Activated CD8-positive, alpha-beta T cell treated with anti-CD3 and anti-CD28 coated beads for 36 hours (primary cell): ENCODE results near the gene ANKRD55. TPM values are rescaled to one million over a fixed set of nuclear protein-coding genes. Genes with fewer than 3 reads are reported as not detected.

Experiments
- ATAC-seq: fragments of 200-7000 bp; cut with Tn5 transposase; one replicate; pipeline ENCODE4 v1.10.0; 2021; ENCODE audit warnings: mild to moderate bottlenecking, moderate library complexity
- CTCF ChIA-PET: fragments of 350-600 bp; sonication (Branson Sonifier 250); formaldehyde crosslinking; loops from one replicate; lab custom pipeline; 2021; ENCODE audit warnings: antibody characterized with exemption; lab: Charles Lee
- POLR2A ChIA-PET: fragments of 350-600 bp; sonication (Branson Sonifier 250); formaldehyde crosslinking; loops from one replicate; lab custom pipeline; 2021; ENCODE audit warnings: antibody characterized with exemption; lab: Charles Lee
- DNase-seq: peaks from one replicate; pipeline ENCODE4 v3.0.0-alpha.2; 2020
- H3K27ac Mint-ChIP-seq: one replicate; pipeline ENCODE4 v1.8.0; 2021; ENCODE audit warnings: mild to moderate bottlenecking, mixed read lengths
- H3K27me3 Mint-ChIP-seq: one replicate; pipeline ENCODE4 v1.8.0; 2021; ENCODE audit warnings: mixed read lengths
- H3K36me3 Mint-ChIP-seq: one replicate; pipeline ENCODE4 v1.8.0; 2021; ENCODE audit warnings: low read depth, mixed read lengths
- H3K4me1 Mint-ChIP-seq: one replicate; pipeline ENCODE4 v1.8.0; 2021; ENCODE audit warnings: low read depth, mixed read lengths
- H3K4me3 Mint-ChIP-seq: one replicate; pipeline ENCODE4 v1.8.0; 2021; ENCODE audit warnings: mild to moderate bottlenecking, moderate library complexity, mixed read lengths
- H3K9me3 Mint-ChIP-seq: one replicate; pipeline ENCODE4 v1.8.0; 2021; ENCODE audit warnings: mixed read lengths
- CTCF ChIP-seq: fragments of 200-600 bp; IDR thresholded peaks from one replicate; pipeline ENCODE4 v1.8.0; 2022; ENCODE audit warnings: antibody characterized with exemption, mild to moderate bottlenecking
- intact Hi-C: fragments of 100-400 bp; cut with micrococcal nuclease; formaldehyde crosslinking; loops from one replicate; pipeline ENCODE4 v1.10.0; 2022
- total RNA-seq, 2 experiments: library from RNA; stranded (reverse); gene quantifications; one replicate each; pipeline ENCODE4 v1.2.3, GENCODE V29; 2021

Gene ANKRD55
- total RNA-seq, 2 experiments from 2014 or later: not detected

GRCh38 chr5:56053363-56053762, 179.8 kb downstream of the ANKRD55 start:
- Mint-ChIP-seq H3K36me3 (peaks cover 9% of the 10 kb centered on the region), H3K4me3 (no peak overlapping the region), H3K27ac (no peak overlapping the region), H3K4me1 (peaks cover 48% of the 10 kb centered on the region), H3K9me3 (peaks cover 2% of the 10 kb centered on the region), H3K27me3 (no peaks in the 10 kb centered on the region)
- ATAC-seq (no peak), DNase-seq (no peak)
- intact Hi-C loops: no loop called here
- CTCF ChIA-PET: no interaction called here
- POLR2A ChIA-PET: interaction anchor here (1.0 kb wide), 1 partner anchor 59 kb away, joined by 4 read pairs; the partner anchor contains the start of gene IL6ST
- no peak for TF ChIP-seq CTCF

GRCh38 chr5:56052735-56053134, 180.4 kb downstream of the ANKRD55 start:
- H3K4me1 Mint-ChIP-seq: peaks cover 47% of the 10 kb centered on the region
- no peaks in the 10 kb centered on the region for H3K27me3 Mint-ChIP-seq
- H3K4me3 Mint-ChIP-seq: no peak overlapping the region
- no peak for TF ChIP-seq CTCF
- peaks cover 6% of the 10 kb centered on the region for H3K36me3 Mint-ChIP-seq
- ChIA-PET POLR2A (interaction anchor here (0.7 to 1.0 kb wide), 2 partner anchors 46 to 58 kb away, joined by 3 to 4 read pairs; partner anchors contain the start of gene IL6ST), CTCF (no interaction called here)
- ATAC-seq: no peak
- intact Hi-C loops: no loop called here
- no peak for DNase-seq
- peaks cover 2% of the 10 kb centered on the region for H3K9me3 Mint-ChIP-seq
- H3K27ac Mint-ChIP-seq: no peak overlapping the region

GRCh38 chr5:56050551-56051255, 182.4 kb downstream of the ANKRD55 start:
- intact Hi-C loops: no loop called here
- DNase-seq (no peak), ATAC-seq (peak; percentile 52)
- Mint-ChIP-seq H3K9me3 (peaks cover 5% of the 10 kb centered on the region), H3K36me3 (peaks cover 7% of the 10 kb centered on the region), H3K27ac (peak overlapping the region; percentile 79), H3K4me3 (peak overlapping the region; percentile 7), H3K4me1 (peaks cover 30% of the 10 kb centered on the region), H3K27me3 (no peaks in the 10 kb centered on the region)
- CTCF ChIA-PET: interaction anchor here (0.6 to 1.0 kb wide), 2 partner anchors 29 to 30 kb away, joined by 3 read pairs; no protein-coding TSS in a partner anchor
- no peak for TF ChIP-seq CTCF
- POLR2A ChIA-PET: interaction anchor here (0.6 kb wide), 1 partner anchor 96 kb away, joined by 4 read pairs; no protein-coding TSS in a partner anchor

Other genes with a start within 250 kb of the ANKRD55 start
- 10 to 100 TPM; 31.4 to 35.3 TPM for gene IL6ST, start 238.4 kb downstream of the ANKRD55 start, total RNA-seq